GM12878 (cell line): ENCODE results near the gene CILP2. TPM values are rescaled to one million over a fixed set of nuclear protein-coding genes. Genes with fewer than 3 reads are reported as not detected.
A peak's percentile ranks its signal among the peaks of the same experiment; 100 is the strongest.

ENCODE experiments used
- BRCA1 ChIP-seq: IDR thresholded peaks from 2 replicates; pipeline ENCODE4 v1.6.1; 2011; ENCODE audit warnings: low read depth, low read length, improper control_type of control experiment
- EED ChIP-seq: sonication (generic); IDR thresholded peaks from 2 replicates; pipeline ENCODE4 v1.6.1; 2016; ENCODE audit warnings: antibody characterized with exemption, low read depth
- EGR1 ChIP-seq, 2 experiments: IDR thresholded peaks; 1 replicate in 1 of 2; 2 replicates in 1 of 2; pipeline ENCODE4 v1.6.1; 2011 to 2012; ENCODE audit warnings: low read depth in 2 of 2, low read length in 2 of 2, borderline replicate concordance in 1 of 2, mild to moderate bottlenecking in 1 of 2, moderate library complexity in 1 of 2
- ETV6 ChIP-seq, 2 experiments: fragments of 450-650 bp in 1 of 2; IDR thresholded peaks in 1 of 2; conservative IDR thresholded peaks in 1 of 2; 2 replicates each; pipeline ENCODE4 v1.6.1; 2014; ENCODE audit warnings: antibody characterized with exemption in 1 of 2, borderline replicate concordance in 1 of 2, low read depth in 1 of 2, mild to moderate bottlenecking in 1 of 2, moderate library complexity in 1 of 2
- HDAC6 ChIP-seq: fragments of 200-600 bp; sonication (generic); IDR thresholded peaks from one replicate; pipeline ENCODE4 v1.8.0; 2017; ENCODE audit warnings: antibody characterized with exemption; ENCODE audit not compliant: unreplicated experiment
- KAT2A ChIP-seq: conservative IDR thresholded peaks from 2 replicates; pipeline ENCODE4 v1.6.1; 2011; ENCODE audit warnings: low read depth, low read length; ENCODE audit not compliant: control insufficient read depth
- KLF5 ChIP-seq: fragments of 450-650 bp; IDR thresholded peaks from 2 replicates; pipeline ENCODE4 v1.6.1; 2014; ENCODE audit warnings: mild to moderate bottlenecking; ENCODE audit not compliant: partially characterized antibody
- MYC ChIP-seq: IDR thresholded peaks from 2 replicates; pipeline ENCODE4 v1.6.1; 2011; ENCODE audit warnings: mild to moderate bottlenecking, low read length, moderate library complexity, inconsistent platforms; ENCODE audit not compliant: insufficient read depth, insufficient replicate concordance, insufficient read length, severe bottlenecking
- POLR2AphosphoS5 ChIP-seq: IDR thresholded peaks from 2 replicates; pipeline ENCODE4 v1.6.1; 2011; ENCODE audit warnings: mild to moderate bottlenecking, low read length, inconsistent platforms
- SPI1 ChIP-seq: IDR thresholded peaks from 2 replicates; pipeline ENCODE4 v1.6.1; 2011; ENCODE audit warnings: low read depth, mild to moderate bottlenecking, low read length, moderate library complexity, borderline replicate concordance; ENCODE audit not compliant: insufficient read depth
- STAT3 ChIP-seq: IDR thresholded peaks from 2 replicates; pipeline ENCODE4 v1.6.1; 2011; ENCODE audit warnings: low read depth, low read length, improper control_type of control experiment
- TAF1 ChIP-seq: IDR thresholded peaks from 2 replicates; pipeline ENCODE4 v1.6.1; 2011; ENCODE audit warnings: mild to moderate bottlenecking, low read depth, low read length, borderline replicate concordance
- ZNF217 ChIP-seq: fragments of 450-650 bp; IDR thresholded peaks from 2 replicates; pipeline ENCODE4 v1.6.1; 2017; ENCODE audit warnings: antibody characterized with exemption, mild to moderate bottlenecking
- polyA plus RNA-seq, 11 experiments: library from polyadenylated mRNA; depleted of rRNA in 4 of 11; unstranded in 6 of 11; stranded (reverse) in 5 of 11; fragments of >200 nt; fragmentation: Nextera tagmentation in 4 of 11; fragmentation: Illumina TruSeq in 1 of 11; extraction: Ambion mirVana in 4 of 11; extraction: Trizol in 1 of 11; gene quantifications; 1 replicate in 1 of 11; 2 replicates in 10 of 11; pipeline versions ENCODE4 v1.2.1 to v1.2.3, GENCODE V29; 2011 to 2016; ENCODE audit warnings: inconsistent platforms in 2 of 11, missing spikeins in 2 of 11, low read depth in 1 of 11
- total RNA-seq, 4 experiments: library from RNA; depleted of rRNA in 3 of 4; stranded (reverse); fragments of >200 nt in 3 of 4; fragmentation: Illumina TruSeq in 1 of 4; extraction: Trizol in 1 of 4; gene quantifications; 2 replicates each; pipeline versions ENCODE4 v1.2.1 to v1.2.3, GENCODE V29; 2013 to 2021
- TF ChIP-seq, protein P1 (sequence below): fragments of 450-650 bp; IDR thresholded peaks from 2 replicates; pipeline ENCODE4 v1.6.1; 2016; ENCODE audit warnings: mild to moderate bottlenecking, moderate library complexity, borderline replicate concordance
- TF ChIP-seq, protein P2 (sequence below): fragments of 450-650 bp; IDR thresholded peaks from 2 replicates; pipeline ENCODE4 v1.6.1; 2017; ENCODE audit warnings: mild to moderate bottlenecking, low read depth, inconsistent platforms; ENCODE audit not compliant: poor library complexity, severe bottlenecking
- TF ChIP-seq, protein P3 (sequence below): fragments of 450-650 bp; IDR thresholded peaks from 2 replicates; pipeline ENCODE4 v1.6.1; 2017; ENCODE audit warnings: low read depth, mild to moderate bottlenecking, moderate library complexity

The CILP2 gene
- total and polyA plus RNA-seq, 10 of the 15 experiments (the other 5 are each of a cell fraction or from before 2014, with no cell fraction given) = 0.05 to 0.08 (median 0.06) TPM; not detected in 6

DNA sequence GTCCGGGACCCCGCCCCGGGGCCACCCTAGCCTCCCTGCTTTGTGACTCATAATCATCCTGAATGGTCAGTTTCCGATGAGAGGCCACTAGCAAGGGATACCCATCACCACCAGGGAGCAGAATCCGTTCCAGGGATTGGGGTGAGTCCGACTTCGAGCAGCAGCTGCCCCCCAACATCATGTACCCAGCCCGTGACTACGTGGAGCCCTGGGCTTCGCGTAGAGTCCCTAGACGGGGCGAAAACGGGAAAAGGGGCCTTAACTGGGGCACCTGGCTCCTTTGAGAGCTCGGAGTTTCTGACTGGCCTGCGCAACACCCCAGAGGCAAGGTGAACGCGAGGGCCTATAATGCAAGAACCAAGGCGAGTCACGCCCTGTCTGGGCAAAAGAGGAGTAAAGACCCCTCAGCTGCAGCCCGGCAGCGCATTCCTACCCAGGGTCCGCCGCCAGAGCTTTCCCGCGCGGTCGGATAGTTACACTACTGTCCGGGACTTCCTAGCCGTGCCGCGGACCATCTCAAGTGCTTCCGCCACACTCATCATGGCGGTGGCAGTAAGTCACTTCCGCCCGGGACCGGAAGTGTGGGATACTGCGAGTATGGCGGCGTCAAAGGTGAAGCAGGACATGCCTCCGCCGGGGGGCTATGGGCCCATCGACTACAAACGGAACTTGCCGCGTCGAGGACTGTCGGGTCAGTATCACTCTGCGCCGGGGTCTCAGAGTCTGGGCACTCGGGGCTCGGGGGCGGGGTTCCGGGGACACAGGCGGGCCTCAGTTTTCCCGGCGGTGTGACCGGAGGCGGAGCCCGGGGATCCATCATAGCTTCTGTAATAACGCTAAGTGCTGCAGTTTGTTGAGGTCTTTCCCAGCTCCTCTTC is 22.2 kb upstream of the CILP2 start, which contains the start of gene NDUFA13 (continued):
- TF ChIP-seq KLF5 (no peak), HDAC6 (no peak), TAF1 (peak; percentile 95), KAT2A (no peak), STAT3 (no peak), EED (0 out of 2 replicates have a peak, but pooled peaks have one; percentile 15), EGR1 (IDR thresholded peaks at IDR 0.05; ENCODE audit: borderline replicate concordance in 1 of 2, low read depth in 2 of 2, low read length in 2 of 2) (peak in 1 of 2 experiments; percentile 58; a peak in 2 of 3 replicates), SPI1 (peak; percentile 60; the same call in 1 of the 2 replicates), ETV6 (conservative IDR thresholded peaks at IDR 0.05 in 1 of 2, IDR thresholded peaks at IDR 0.05 in 1 of 2; ENCODE audit: borderline replicate concordance in 1 of 2, low read depth in 1 of 2) (peak in 1 of 2 experiments; percentile 59; a peak in 2 of 4 replicates), MYC (peak; percentile 41), POLR2AphosphoS5 (peak; percentile 95), BRCA1 (no peak), ZNF217 (no peak)
- TF ChIP-seq, protein P1, sequence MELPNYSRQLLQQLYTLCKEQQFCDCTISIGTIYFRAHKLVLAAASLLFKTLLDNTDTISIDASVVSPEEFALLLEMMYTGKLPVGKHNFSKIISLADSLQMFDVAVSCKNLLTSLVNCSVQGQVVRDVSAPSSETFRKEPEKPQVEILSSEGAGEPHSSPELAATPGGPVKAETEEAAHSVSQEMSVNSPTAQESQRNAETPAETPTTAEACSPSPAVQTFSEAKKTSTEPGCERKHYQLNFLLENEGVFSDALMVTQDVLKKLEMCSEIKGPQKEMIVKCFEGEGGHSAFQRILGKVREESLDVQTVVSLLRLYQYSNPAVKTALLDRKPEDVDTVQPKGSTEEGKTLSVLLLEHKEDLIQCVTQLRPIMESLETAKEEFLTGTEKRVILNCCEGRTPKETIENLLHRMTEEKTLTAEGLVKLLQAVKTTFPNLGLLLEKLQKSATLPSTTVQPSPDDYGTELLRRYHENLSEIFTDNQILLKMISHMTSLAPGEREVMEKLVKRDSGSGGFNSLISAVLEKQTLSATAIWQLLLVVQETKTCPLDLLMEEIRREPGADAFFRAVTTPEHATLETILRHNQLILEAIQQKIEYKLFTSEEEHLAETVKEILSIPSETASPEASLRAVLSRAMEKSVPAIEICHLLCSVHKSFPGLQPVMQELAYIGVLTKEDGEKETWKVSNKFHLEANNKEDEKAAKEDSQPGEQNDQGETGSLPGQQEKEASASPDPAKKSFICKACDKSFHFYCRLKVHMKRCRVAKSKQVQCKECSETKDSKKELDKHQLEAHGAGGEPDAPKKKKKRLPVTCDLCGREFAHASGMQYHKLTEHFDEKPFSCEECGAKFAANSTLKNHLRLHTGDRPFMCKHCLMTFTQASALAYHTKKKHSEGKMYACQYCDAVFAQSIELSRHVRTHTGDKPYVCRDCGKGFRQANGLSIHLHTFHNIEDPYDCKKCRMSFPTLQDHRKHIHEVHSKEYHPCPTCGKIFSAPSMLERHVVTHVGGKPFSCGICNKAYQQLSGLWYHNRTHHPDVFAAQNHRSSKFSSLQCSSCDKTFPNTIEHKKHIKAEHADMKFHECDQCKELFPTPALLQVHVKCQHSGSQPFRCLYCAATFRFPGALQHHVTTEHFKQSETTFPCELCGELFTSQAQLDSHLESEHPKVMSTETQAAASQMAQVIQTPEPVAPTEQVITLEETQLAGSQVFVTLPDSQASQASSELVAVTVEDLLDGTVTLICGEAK = peak; percentile 96
- TF ChIP-seq, protein P2, sequence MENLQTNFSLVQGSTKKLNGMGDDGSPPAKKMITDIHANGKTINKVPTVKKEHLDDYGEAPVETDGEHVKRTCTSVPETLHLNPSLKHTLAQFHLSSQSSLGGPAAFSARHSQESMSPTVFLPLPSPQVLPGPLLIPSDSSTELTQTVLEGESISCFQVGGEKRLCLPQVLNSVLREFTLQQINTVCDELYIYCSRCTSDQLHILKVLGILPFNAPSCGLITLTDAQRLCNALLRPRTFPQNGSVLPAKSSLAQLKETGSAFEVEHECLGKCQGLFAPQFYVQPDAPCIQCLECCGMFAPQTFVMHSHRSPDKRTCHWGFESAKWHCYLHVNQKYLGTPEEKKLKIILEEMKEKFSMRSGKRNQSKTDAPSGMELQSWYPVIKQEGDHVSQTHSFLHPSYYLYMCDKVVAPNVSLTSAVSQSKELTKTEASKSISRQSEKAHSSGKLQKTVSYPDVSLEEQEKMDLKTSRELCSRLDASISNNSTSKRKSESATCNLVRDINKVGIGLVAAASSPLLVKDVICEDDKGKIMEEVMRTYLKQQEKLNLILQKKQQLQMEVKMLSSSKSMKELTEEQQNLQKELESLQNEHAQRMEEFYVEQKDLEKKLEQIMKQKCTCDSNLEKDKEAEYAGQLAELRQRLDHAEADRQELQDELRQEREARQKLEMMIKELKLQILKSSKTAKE = no peak
- TF ChIP-seq, protein P3, sequence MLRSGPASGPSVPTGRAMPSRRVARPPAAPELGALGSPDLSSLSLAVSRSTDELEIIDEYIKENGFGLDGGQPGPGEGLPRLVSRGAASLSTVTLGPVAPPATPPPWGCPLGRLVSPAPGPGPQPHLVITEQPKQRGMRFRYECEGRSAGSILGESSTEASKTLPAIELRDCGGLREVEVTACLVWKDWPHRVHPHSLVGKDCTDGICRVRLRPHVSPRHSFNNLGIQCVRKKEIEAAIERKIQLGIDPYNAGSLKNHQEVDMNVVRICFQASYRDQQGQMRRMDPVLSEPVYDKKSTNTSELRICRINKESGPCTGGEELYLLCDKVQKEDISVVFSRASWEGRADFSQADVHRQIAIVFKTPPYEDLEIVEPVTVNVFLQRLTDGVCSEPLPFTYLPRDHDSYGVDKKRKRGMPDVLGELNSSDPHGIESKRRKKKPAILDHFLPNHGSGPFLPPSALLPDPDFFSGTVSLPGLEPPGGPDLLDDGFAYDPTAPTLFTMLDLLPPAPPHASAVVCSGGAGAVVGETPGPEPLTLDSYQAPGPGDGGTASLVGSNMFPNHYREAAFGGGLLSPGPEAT = peak; percentile 35; the same call in 1 of the 2 replicates
